GM12891 (cell line): Measurements from ENCODE around the gene RNF157.

Source experiments
- DNase-seq: peaks from one replicate; pipeline ENCODE4 v3.0.0; 2011; ENCODE audit warnings: low spot score; ENCODE audit not compliant: insufficient read length
- FAIRE-seq: peaks from 2 replicates; lab custom pipeline; 2011; peaks lifted over from hg19 to GRCh38; lab: Jason Lieb, UNC
- PAX5 ChIP-seq: IDR thresholded peaks from 2 replicates; pipeline ENCODE4 v1.6.1; 2011; ENCODE audit warnings: low read length, moderate library complexity, mild to moderate bottlenecking; ENCODE audit not compliant: insufficient read depth, severe bottlenecking
- POLR2A ChIP-seq: IDR thresholded peaks from 2 replicates; pipeline ENCODE4 v1.6.1; 2011; ENCODE audit warnings: low read depth, low read length, control low read depth
- POLR2AphosphoS5 ChIP-seq: IDR thresholded peaks from 2 replicates; pipeline ENCODE4 v1.6.1; 2011; ENCODE audit warnings: low read depth, low read length, control low read depth
- POU2F2 ChIP-seq: IDR thresholded peaks from 2 replicates; pipeline ENCODE4 v1.6.1; 2011; ENCODE audit warnings: low read depth, mild to moderate bottlenecking, control low read depth, low read length, moderate library complexity
- SPI1 ChIP-seq: IDR thresholded peaks from 2 replicates; pipeline ENCODE4 v1.6.1; 2011; ENCODE audit warnings: low read depth, low read length, control low read depth
- TAF1 ChIP-seq: IDR thresholded peaks from 2 replicates; pipeline ENCODE4 v1.6.1; 2011; ENCODE audit warnings: low read depth, low read length, control low read depth

The RNF157 gene

GRCh38 chr17:76204277-76204676 is 36.0 kb downstream of the RNF157 start:
- TF ChIP-seq POLR2AphosphoS5, result no peak
- FAIRE-seq (no peak), DNase-seq (no peak)

- DNase-seq (no peak), FAIRE-seq (peak; percentile 9)
- TF ChIP-seq SPI1 (no peak), POU2F2 (no peak), POLR2AphosphoS5 (no peak), POLR2A (no peak), TAF1 (no peak), PAX5 (no peak)
Observed at GRCh38 chr17:76200354-76200753, 39.9 kb downstream of the RNF157 start.

GRCh38 chr17:76199469-76199868 is 40.8 kb downstream of the RNF157 start:
- FAIRE-seq, result no peak
- no peak for DNase-seq
- TF ChIP-seq SPI1, result no peak
- no peak for TF ChIP-seq POLR2AphosphoS5
- no peak for TF ChIP-seq TAF1
- no peak for TF ChIP-seq POLR2A
- TF ChIP-seq POU2F2, result no peak
- no peak for TF ChIP-seq PAX5

GRCh38 chr17:76198702-76199101 is 41.6 kb downstream of the RNF157 start:
- TF ChIP-seq PAX5, result no peak
- FAIRE-seq (no peak), DNase-seq (no peak)

GRCh38 chr17:76197911-76198310 is 42.4 kb downstream of the RNF157 start:
- DNase-seq, result no peak
- TF ChIP-seq PAX5 (no peak), TAF1 (no peak), SPI1 (no peak), POU2F2 (no peak), POLR2A (no peak), POLR2AphosphoS5 (no peak)
- FAIRE-seq, result no peak

- DNase-seq (no peak), FAIRE-seq (no peak)
- TF ChIP-seq PAX5, result no peak
- no peak for TF ChIP-seq TAF1
Observed at GRCh38 chr17:76196675-76197074, 43.6 kb downstream of the RNF157 start.

GRCh38 chr17:76195281-76196096 is 44.8 kb downstream of the RNF157 start:
- FAIRE-seq, result peak; percentile 23
- no peak for DNase-seq
- no peak for TF ChIP-seq SPI1
- no peak for TF ChIP-seq POLR2A
- TF ChIP-seq TAF1, result no peak
- TF ChIP-seq PAX5, result no peak
- no peak for TF ChIP-seq POU2F2
- no peak for TF ChIP-seq POLR2AphosphoS5

- TF ChIP-seq TAF1, result no peak
- TF ChIP-seq POLR2AphosphoS5, result no peak
- TF ChIP-seq SPI1, result no peak
- TF ChIP-seq PAX5, result no peak
- TF ChIP-seq POU2F2, result no peak
- no peak for TF ChIP-seq POLR2A
- no peak for FAIRE-seq
- DNase-seq, result no peak
Observed at GRCh38 chr17:76193591-76193990, 46.7 kb downstream of the RNF157 start.

- FAIRE-seq, result peak; percentile 83
- TF ChIP-seq POLR2AphosphoS5, result no peak
- TF ChIP-seq TAF1, result no peak
- no peak for TF ChIP-seq PAX5
- no peak for TF ChIP-seq POU2F2
- TF ChIP-seq SPI1, result no peak
- TF ChIP-seq POLR2A, result no peak
- peak; percentile 40 for DNase-seq
Observed at GRCh38 chr17:76191896-76192295, 48.4 kb downstream of the RNF157 start.

GRCh38 chr17:76189741-76190140 is 50.6 kb downstream of the RNF157 start:
- peak; percentile 43 for FAIRE-seq

More at GRCh38 chr17:76189741-76190140, 50.6 kb downstream of the RNF157 start:
- DNase-seq, result no peak
- TF ChIP-seq SPI1, result no peak
- no peak for TF ChIP-seq POLR2A
- no peak for TF ChIP-seq TAF1
- no peak for TF ChIP-seq PAX5
- TF ChIP-seq POU2F2, result no peak
- TF ChIP-seq POLR2AphosphoS5, result no peak
